Kasumi-1 (cell line): Measurements from ENCODE around the gene GTF2E1.
"Not testable (repeated sequence)": the region's sequence is repeated elsewhere in the genome, so short reads cannot be mapped to it uniquely, and the experiment has no call there.

Experiments used
- DNase-seq, 2 experiments: peaks; one replicate each; lab custom pipeline; 2025; lab: John Stamatoyannopoulos, UW

Gene GTF2E1

GRCh38 chr3:120742198-120742848 lies at the start of gene GTF2E1, which contains the start of gene RABL3:
Gene GTF2E1 (plus strand): TSS chr3:120742744. CDS start chr3:120750553, 7,809 bp downstream.
Gene RABL3 (minus strand): TSS chr3:120742516. CDS start chr3:120742507, 9 bp downstream.
- peak; percentile 100 for DNase-seq

- DNase-seq: no peak
Measured at GRCh38 chr3:120693439-120694171, 48.9 kb upstream of the GTF2E1 start.

DNA sequence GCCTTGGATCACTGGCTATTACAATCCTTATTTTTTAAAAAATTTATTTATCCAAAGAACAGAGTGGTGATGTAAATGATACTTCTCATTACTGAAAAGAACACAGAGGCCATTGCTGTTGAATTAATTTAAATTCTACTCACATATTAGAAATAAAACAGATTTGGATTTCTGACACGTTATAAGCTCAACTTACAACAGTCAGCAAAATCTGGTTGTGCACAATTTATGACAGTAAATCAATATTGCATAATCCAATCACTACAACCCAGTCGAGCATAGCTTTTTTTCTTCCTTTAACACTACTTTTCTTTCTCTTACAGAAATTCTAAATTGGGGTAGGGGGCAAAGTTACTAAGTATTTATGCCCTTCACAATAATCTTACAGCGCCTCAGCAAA lies 43.2 kb upstream of the GTF2E1 start:
- DNase-seq: no peak

GRCh38 chr3:120705884-120706582 lies 36.5 kb upstream of the GTF2E1 start:
- DNase-seq: no peak

DNA sequence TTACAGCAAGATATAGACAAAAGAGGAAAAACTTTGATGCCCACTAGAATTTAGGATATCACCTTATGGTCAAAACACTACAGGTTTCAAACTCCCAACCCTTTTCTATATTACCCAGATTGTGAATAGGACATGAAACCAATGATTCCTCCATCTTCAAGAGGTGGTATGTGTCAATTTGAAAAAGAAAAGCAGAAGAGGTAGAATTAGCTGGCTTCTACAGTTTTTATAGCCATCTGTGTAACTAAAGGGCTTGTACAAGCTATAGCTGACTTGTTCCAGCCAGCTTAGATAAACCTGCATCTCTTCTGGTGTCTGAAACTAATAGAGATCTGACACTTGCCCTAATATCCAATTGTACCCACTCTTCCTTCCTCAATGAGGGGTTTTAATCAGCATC lies 35.6 kb upstream of the GTF2E1 start:
- no peak for DNase-seq

GRCh38 chr3:120708408-120708807 lies 34.1 kb upstream of the GTF2E1 start:
- DNase-seq: no peak

DNA sequence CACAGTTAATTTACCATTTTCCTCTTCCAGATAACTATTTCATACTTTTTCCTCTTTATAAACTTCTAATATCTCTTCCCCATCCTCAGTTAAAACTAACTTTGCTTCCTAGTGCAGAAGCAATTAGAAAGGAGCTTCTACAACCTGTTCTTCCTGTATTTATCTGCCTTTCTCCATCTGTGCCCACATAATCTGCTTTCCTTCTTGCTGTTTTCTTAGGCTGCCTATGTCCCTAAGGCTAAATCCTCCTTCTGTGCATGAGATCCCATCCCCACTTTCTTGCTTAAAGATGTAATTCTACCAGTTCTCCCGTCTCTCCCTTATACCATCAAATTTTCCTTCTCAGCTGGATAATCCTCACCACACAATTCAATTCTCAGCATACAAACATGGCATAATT lies 32.2 kb upstream of the GTF2E1 start:
- no peak for DNase-seq

DNA sequence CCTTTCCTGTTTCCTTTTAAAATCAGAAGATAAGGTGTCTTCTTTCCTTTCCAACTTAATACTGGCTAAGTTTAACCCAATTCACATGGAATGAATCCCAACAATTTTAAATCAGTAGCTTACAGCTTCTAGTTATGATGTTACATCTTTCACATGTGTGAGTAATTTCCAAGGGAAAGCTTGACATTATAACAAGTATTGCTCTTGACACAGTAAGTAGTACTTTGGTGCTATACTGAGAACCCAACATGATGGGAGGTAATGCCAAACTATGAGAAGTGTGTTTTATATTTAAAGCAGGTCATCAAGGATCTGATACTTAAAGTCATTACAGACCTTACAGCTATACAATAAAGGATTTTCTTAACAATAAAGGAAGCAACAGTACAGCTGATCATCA lies 29.3 kb upstream of the GTF2E1 start:
- DNase-seq: no peak

DNA sequence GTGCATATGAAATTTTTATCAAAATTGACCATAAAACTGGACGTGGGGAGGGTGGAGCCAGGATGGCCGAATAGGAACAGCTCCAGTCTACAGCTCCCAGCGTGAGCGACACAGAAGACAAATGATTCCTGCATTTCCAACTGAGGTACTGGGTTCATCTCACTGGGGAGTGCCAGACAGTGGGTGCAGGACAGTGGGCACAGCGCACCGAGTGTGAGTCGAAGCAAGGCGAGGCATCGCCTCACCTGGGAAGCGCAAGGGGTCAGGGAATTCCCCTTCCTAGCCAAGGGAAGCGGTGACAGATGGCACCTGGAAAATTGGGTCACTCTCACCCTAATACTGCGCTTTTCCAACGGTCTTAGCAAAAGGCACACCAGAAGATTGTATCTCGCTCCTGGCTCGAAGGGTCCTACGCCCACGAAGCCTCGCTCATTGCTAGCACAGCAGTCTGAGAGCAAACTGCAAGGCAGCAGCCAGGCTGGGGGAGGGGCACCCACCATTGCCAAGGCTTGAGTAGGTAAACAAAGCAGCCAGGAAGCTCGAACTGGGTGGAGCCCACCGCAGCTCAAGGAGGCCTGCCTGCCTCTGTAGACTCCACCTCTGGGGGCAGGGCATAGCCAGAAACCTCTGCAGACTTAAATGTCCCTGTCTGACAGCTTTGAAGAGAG lies 23.2 kb upstream of the GTF2E1 start:
- DNase-seq: not testable (repeated sequence)

- DNase-seq: no peak
Measured at GRCh38 chr3:120726791-120727190, 15.8 kb upstream of the GTF2E1 start.

- DNase-seq: no peak
Measured at GRCh38 chr3:120730576-120731542, 11.7 kb upstream of the GTF2E1 start.

- DNase-seq: not testable (repeated sequence)
Measured at GRCh38 chr3:120738006-120738405, 4.5 kb upstream of the GTF2E1 start.

DNA sequence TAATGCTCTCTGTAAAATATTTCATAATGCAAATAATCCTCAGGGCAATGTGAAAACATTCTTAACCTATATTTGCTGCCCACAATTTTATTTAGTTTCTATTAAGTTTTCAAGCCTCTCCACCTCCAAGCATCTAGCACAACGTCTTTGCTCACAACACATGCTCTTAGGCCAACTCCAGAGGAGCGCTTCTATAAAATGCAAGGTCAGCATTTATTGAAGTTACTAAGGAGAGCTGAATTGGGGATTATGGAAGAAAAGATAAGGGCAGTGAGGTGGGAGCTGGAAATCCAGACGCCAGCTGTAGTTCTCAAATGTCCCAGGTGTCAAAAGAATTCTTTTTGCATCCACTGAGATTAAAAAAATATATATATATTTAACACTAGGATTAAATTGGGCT lies 1.2 kb upstream of the GTF2E1 start:
- peak in 1 of 2 experiments; percentile 5 for DNase-seq

DNA sequence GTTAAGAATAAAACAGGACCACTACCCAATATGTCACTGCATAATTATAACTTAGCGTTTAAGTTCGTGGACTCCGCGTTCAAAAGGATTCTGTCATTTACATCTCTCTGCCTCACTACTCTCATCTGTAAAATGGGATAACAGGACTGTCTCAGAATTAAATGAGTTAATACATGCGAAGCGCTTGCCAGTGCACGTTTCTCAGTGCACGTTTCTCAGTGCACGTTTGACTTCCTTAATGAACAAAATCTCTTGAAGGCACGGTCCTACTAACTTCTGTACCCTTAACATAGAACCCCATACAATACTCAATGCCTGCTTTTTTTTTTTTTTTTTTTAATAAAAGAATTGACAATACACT lies 727 bp upstream of the GTF2E1 start:
- peak; percentile 66 to 78 for DNase-seq

DNA sequence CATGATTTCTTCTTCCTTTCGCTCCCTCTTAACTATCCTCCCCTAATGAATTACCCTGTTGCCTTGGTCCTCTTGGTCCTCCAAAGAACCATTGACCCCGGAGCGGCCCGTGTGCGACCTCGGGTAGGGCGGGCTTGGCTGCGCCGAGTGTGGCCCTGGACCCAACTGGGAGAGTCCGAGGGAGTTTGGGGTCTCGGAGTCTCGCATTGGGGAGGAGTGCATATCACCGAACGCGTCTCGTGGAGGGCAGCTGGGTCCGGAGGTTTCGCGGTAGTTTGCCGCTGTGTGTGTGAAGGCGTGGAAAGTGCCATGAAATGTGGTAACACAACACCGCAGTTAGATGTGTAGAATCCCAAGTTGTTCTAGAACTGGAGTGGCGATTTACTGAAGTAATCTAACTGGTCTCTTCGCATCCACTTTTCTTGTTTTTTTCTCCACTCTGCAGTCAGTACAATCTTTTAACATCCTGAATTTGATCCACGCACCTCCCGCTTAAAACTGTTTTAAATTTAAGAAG lies 363 bp downstream of the GTF2E1 start:
- peak in 1 of 2 experiments; percentile 21 for DNase-seq

GRCh38 chr3:120743556-120744195 lies 1.1 kb downstream of the GTF2E1 start:
- DNase-seq: no peak

- no peak for DNase-seq
Measured at GRCh38 chr3:120745466-120745865, 2.9 kb downstream of the GTF2E1 start.

DNA sequence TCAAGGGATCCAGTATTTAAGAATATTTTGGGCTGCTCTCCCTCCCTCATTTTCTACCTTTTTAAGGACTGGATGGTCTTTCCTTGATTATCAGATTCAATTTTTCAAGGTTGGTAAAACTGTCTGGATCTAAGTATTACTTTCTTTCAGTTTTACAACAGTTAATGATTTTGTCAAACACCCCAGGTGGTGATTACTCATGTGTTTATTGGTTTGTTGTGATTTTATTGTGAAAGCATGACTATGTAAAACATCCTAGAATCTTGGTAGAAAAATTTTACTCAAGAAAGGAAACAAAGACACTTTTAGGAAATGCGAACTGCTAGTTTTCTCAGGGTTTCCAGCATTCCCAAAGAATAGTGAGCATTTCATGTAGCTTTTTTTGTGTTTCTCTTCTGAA lies 7.3 kb downstream of the GTF2E1 start:
- no peak for DNase-seq

GRCh38 chr3:120752230-120752629 lies 9.7 kb downstream of the GTF2E1 start:
- DNase-seq: no peak

DNA sequence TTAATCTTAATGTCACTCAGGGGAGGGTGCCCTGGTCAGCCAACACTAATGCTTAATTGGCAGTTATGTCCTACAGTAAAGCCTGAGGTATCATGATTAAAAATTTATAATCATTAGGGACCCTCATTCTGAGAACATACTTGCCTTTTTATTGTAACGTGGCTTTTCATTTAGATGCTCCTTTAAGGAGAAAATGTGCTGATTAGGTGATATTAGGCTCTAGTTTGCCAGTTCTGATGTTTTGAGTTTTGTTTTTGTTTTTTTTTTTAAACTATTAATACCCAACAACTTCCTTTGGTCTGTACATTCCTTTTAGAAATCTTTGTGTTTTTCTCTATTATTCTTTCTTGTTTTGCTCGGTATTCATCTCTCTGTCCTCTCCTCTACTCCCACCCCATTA lies 10.3 kb downstream of the GTF2E1 start:
- no peak for DNase-seq
